Stomach smooth muscle (tissue), 2 donors: ENCODE data around the gene MEA1.

ENCODE experiments used
- H3K27ac ChIP-seq: one replicate; pipeline ENCODE4 v1.7.0; 2013; ENCODE audit warnings: mild to moderate bottlenecking, low read length, inconsistent platforms
- H3K27me3 ChIP-seq, 2 donors: one replicate each; pipeline ENCODE4 v1.7.0; 2013; ENCODE audit warnings: low read length in 2 of 2; ENCODE audit not compliant: insufficient read depth in 2 of 2, control insufficient read depth in 1 of 2
- H3K36me3 ChIP-seq, 2 donors: one replicate each; pipeline ENCODE4 v1.7.0; 2013; ENCODE audit warnings: low read length in 2 of 2; ENCODE audit not compliant: control insufficient read depth in 2 of 2, insufficient read depth in 2 of 2
- H3K4me1 ChIP-seq: one replicate; pipeline ENCODE4 v1.7.0; 2013; ENCODE audit warnings: low read length; ENCODE audit not compliant: control insufficient read depth, insufficient read depth
- H3K4me3 ChIP-seq, 2 donors: one replicate each; pipeline ENCODE4 v1.7.0; 2013; ENCODE audit warnings: low read length in 2 of 2
- H3K9ac ChIP-seq, 2 donors: one replicate each; pipeline ENCODE4 v1.7.0; 2013; ENCODE audit warnings: low read length in 2 of 2, mild to moderate bottlenecking in 1 of 2
- H3K9me3 ChIP-seq, 2 donors: one replicate each; pipeline ENCODE4 v1.7.0; 2013; ENCODE audit warnings: low read length in 2 of 2; ENCODE audit not compliant: control insufficient read depth in 2 of 2
- donor health status: healthy.
- donor health status: Pancreatic carcinoma.

Gene MEA1

GRCh38 chr6:42970871-42971612 lies 42.7 kb downstream of the MEA1 start:
- Histone ChIP-seq H3K4me3 (no peak overlapping the region), H3K9ac (no peak overlapping the region), H3K9me3 (no peaks in the 10 kb centered on the region), H3K36me3 (peaks cover 17 to 30% of the 10 kb centered on the region in 2 donors), H3K27me3 (no peaks in the 10 kb centered on the region), H3K27ac (no peak overlapping the region), H3K4me1 (no peaks in the 10 kb centered on the region)

GRCh38 chr6:42969934-42970333 lies 43.8 kb downstream of the MEA1 start:
- H3K27ac ChIP-seq: no peak overlapping the region
- no peak overlapping the region for H3K4me3 ChIP-seq
- H3K27me3 ChIP-seq: no peaks in the 10 kb centered on the region
- no peaks in the 10 kb centered on the region for H3K4me1 ChIP-seq
- H3K9ac ChIP-seq: no peak overlapping the region
- H3K9me3 ChIP-seq: no peaks in the 10 kb centered on the region
- peaks cover 22 to 34% of the 10 kb centered on the region in 2 donors for H3K36me3 ChIP-seq

- H3K27ac ChIP-seq: no peak overlapping the region
Observed at GRCh38 chr6:42969431-42969830, 44.3 kb downstream of the MEA1 start.

GRCh38 chr6:42968783-42969182 lies 45.0 kb downstream of the MEA1 start:
- peaks cover 27 to 33% of the 10 kb centered on the region in 2 donors for H3K36me3 ChIP-seq
- no peaks in the 10 kb centered on the region for H3K4me1 ChIP-seq
- H3K27me3 ChIP-seq: no peaks in the 10 kb centered on the region
- peak overlapping the region in 1 of 2 donors; percentile 7 for H3K9ac ChIP-seq
- no peaks in the 10 kb centered on the region for H3K9me3 ChIP-seq
- H3K27ac ChIP-seq: no peak overlapping the region
- H3K4me3 ChIP-seq: no peak overlapping the region

More at GRCh38 chr6:42969431-42969830, 44.3 kb downstream of the MEA1 start:
- peaks cover 26 to 34% of the 10 kb centered on the region in 2 donors for H3K36me3 ChIP-seq
- no peaks in the 10 kb centered on the region for H3K4me1 ChIP-seq
- H3K27me3 ChIP-seq: no peaks in the 10 kb centered on the region
- H3K9me3 ChIP-seq: no peaks in the 10 kb centered on the region
- H3K4me3 ChIP-seq: no peak overlapping the region
- H3K9ac ChIP-seq: no peak overlapping the region

- H3K36me3 ChIP-seq: peaks cover 27 to 31% of the 10 kb centered on the region in 2 donors
- H3K9ac ChIP-seq: no peak overlapping the region
- H3K4me3 ChIP-seq: no peak overlapping the region
- H3K9me3 ChIP-seq: no peaks in the 10 kb centered on the region
- no peaks in the 10 kb centered on the region for H3K27me3 ChIP-seq
- H3K4me1 ChIP-seq: peaks cover 3% of the 10 kb centered on the region
- H3K27ac ChIP-seq: no peak overlapping the region
Observed at GRCh38 chr6:42968126-42968701, 45.5 kb downstream of the MEA1 start.

- peaks cover 3% of the 10 kb centered on the region for H3K4me1 ChIP-seq
- H3K4me3 ChIP-seq: no peak overlapping the region
- peaks cover 27 to 33% of the 10 kb centered on the region in 2 donors for H3K36me3 ChIP-seq
- no peak overlapping the region for H3K27ac ChIP-seq
- no peaks in the 10 kb centered on the region for H3K9me3 ChIP-seq
- no peak overlapping the region for H3K9ac ChIP-seq
- H3K27me3 ChIP-seq: no peaks in the 10 kb centered on the region
Observed at GRCh38 chr6:42967228-42967627, 46.5 kb downstream of the MEA1 start.

- H3K27ac ChIP-seq: no peak overlapping the region
- H3K4me1 ChIP-seq: peaks cover 3% of the 10 kb centered on the region
- peaks cover 27 to 34% of the 10 kb centered on the region in 2 donors for H3K36me3 ChIP-seq
- H3K27me3 ChIP-seq: no peaks in the 10 kb centered on the region
- no peak overlapping the region for H3K9ac ChIP-seq
- H3K9me3 ChIP-seq: no peaks in the 10 kb centered on the region
- H3K4me3 ChIP-seq: no peak overlapping the region
Observed at GRCh38 chr6:42966571-42966970, 47.2 kb downstream of the MEA1 start.

GRCh38 chr6:42963855-42964605 lies 49.7 kb downstream of the MEA1 start:
- H3K4me3 ChIP-seq: no peak overlapping the region
- peaks cover 22 to 28% of the 10 kb centered on the region in 2 donors for H3K36me3 ChIP-seq
- H3K27me3 ChIP-seq: no peaks in the 10 kb centered on the region
- H3K27ac ChIP-seq: no peak overlapping the region
- no peak overlapping the region for H3K9ac ChIP-seq
- peaks cover 16% of the 10 kb centered on the region for H3K4me1 ChIP-seq
- no peaks in the 10 kb centered on the region for H3K9me3 ChIP-seq

GRCh38 chr6:42963179-42963854 lies 50.4 kb downstream of the MEA1 start:
- H3K27me3 ChIP-seq: no peaks in the 10 kb centered on the region
- H3K9ac ChIP-seq: no peak overlapping the region
- peaks cover 16% of the 10 kb centered on the region for H3K4me1 ChIP-seq
- H3K36me3 ChIP-seq: peaks cover 15 to 26% of the 10 kb centered on the region in 2 donors
- H3K4me3 ChIP-seq: no peak overlapping the region
- H3K9me3 ChIP-seq: no peaks in the 10 kb centered on the region
- no peak overlapping the region for H3K27ac ChIP-seq

GRCh38 chr6:42962502-42963178 lies 51.1 kb downstream of the MEA1 start:
- H3K36me3 ChIP-seq: peaks cover 15 to 25% of the 10 kb centered on the region in 2 donors
- no peaks in the 10 kb centered on the region for H3K27me3 ChIP-seq
- H3K9me3 ChIP-seq: no peaks in the 10 kb centered on the region
- no peak overlapping the region for H3K9ac ChIP-seq
- peaks cover 16% of the 10 kb centered on the region for H3K4me1 ChIP-seq
- no peak overlapping the region for H3K27ac ChIP-seq
- no peak overlapping the region for H3K4me3 ChIP-seq
